NCI-H2107 treated with DMSO at 0.1 percent for 48 hours (cell line): ENCODE results near the gene ADARB1.

ENCODE experiments used
- DNase-seq: peaks from one replicate; lab custom pipeline; 2025; ENCODE audit not compliant: unreplicated experiment; lab: John Stamatoyannopoulos, UW

ADARB1 gene

GRCh38 chr21:45259206-45259840, 184.9 kb downstream of the ADARB1 start:
- DNase-seq, result no peak

GRCh38 chr21:45260191-45260825, 185.9 kb downstream of the ADARB1 start:
- no peak for DNase-seq

- DNase-seq, result no peak
Measured at GRCh38 chr21:45261093-45261492, 186.7 kb downstream of the ADARB1 start.

GRCh38 chr21:45262041-45262581, 187.7 kb downstream of the ADARB1 start:
- no peak for DNase-seq

GRCh38 chr21:45262616-45263015, 188.2 kb downstream of the ADARB1 start:
- no peak for DNase-seq

- DNase-seq, result no peak
Measured at GRCh38 chr21:45263534-45263933, 189.2 kb downstream of the ADARB1 start.

GRCh38 chr21:45264146-45264911, 189.9 kb downstream of the ADARB1 start:
- DNase-seq, result no peak

- DNase-seq, result no peak
Measured at GRCh38 chr21:45264912-45265515, 190.6 kb downstream of the ADARB1 start.

- no peak for DNase-seq
Measured at GRCh38 chr21:45265721-45266517, 191.5 kb downstream of the ADARB1 start.

GRCh38 chr21:45266518-45267389, 192.4 kb downstream of the ADARB1 start:
- no peak for DNase-seq

- DNase-seq, result no peak
Measured at GRCh38 chr21:45267390-45267760, 193.0 kb downstream of the ADARB1 start.

GRCh38 chr21:45269861-45270260, 195.5 kb downstream of the ADARB1 start:
- DNase-seq, result no peak

GRCh38 chr21:45270306-45270821, 196.0 kb downstream of the ADARB1 start:
- DNase-seq, result no peak
